HepG2 (cell line): ENCODE results near the gene TMEM120A. TPM values are rescaled to one million over a fixed set of nuclear protein-coding genes. Genes with fewer than 3 reads are reported as not detected.

ENCODE experiments used
- CBX1 ChIP-seq: IDR thresholded peaks from one replicate; pipeline ENCODE4 v1.6.1; 2016; ENCODE audit warnings: antibody characterized with exemption, low read depth
- CENPX ChIP-seq: sonication (generic); formaldehyde crosslinking; IDR thresholded peaks from 2 replicates; pipeline ENCODE4 v1.9.0; 2021; ENCODE audit warnings: mild to moderate bottlenecking, missing genetic modification reagents, moderate library complexity
- EEA1 ChIP-seq: sonication (generic); formaldehyde crosslinking; IDR thresholded peaks from 2 replicates; pipeline ENCODE4 v1.5.1; 2020; ENCODE audit warnings: mild to moderate bottlenecking, missing genetic modification reagents, borderline replicate concordance
- FOXM1 ChIP-seq: sonication (generic); formaldehyde crosslinking; IDR thresholded peaks from 2 replicates; pipeline ENCODE4 v1.5.0; 2020; ENCODE audit warnings: missing genetic modification reagents
- HCFC1 ChIP-seq: fragments of 150-350 bp; IDR thresholded peaks from 2 replicates; pipeline ENCODE4 v1.6.1; 2014; ENCODE audit warnings: low read depth, low read length
- HMGXB4 ChIP-seq, 2 experiments: sonication (generic) in 1 of 2; formaldehyde crosslinking in 1 of 2; IDR thresholded peaks; 2 replicates each; pipeline versions ENCODE4 v1.4.0 to v1.6.1; 2018 to 2020; ENCODE audit warnings: missing genetic modification reagents in 2 of 2, borderline replicate concordance in 1 of 2, low read depth in 1 of 2, mild to moderate bottlenecking in 1 of 2, missing biosample characterization in 1 of 2
- HNF4G ChIP-seq, 2 experiments: sonication (generic) in 1 of 2; formaldehyde crosslinking in 1 of 2; IDR thresholded peaks; 2 replicates each; pipeline versions ENCODE4 v1.4.0 to v1.6.1; 2011 to 2020; ENCODE audit warnings: borderline replicate concordance in 2 of 2, low read depth in 2 of 2, mild to moderate bottlenecking in 2 of 2, low read length in 1 of 2, missing genetic modification reagents in 1 of 2, moderate library complexity in 1 of 2
- HNRNPH1 ChIP-seq: fragments of 200-400 bp; formaldehyde crosslinking; optimal IDR thresholded peaks from 2 replicates; pipeline ENCODE3; 2017; ENCODE audit warnings: mild to moderate bottlenecking, low read depth, low read length
- HOMEZ ChIP-seq: IDR thresholded peaks from 2 replicates; pipeline ENCODE4 v1.6.1; 2016; ENCODE audit warnings: low read depth
- IRX3 ChIP-seq: sonication (generic); formaldehyde crosslinking; IDR thresholded peaks from 2 replicates; pipeline ENCODE4 v1.8.1; 2023; ENCODE audit warnings: mild to moderate bottlenecking, low read depth, missing genetic modification reagents, borderline replicate concordance
- KAT8 ChIP-seq: IDR thresholded peaks from 2 replicates; pipeline ENCODE4 v1.6.1; 2016; ENCODE audit warnings: missing genetic modification reagents, missing compliant biosample characterization
- KMT2B ChIP-seq: IDR thresholded peaks from 2 replicates; pipeline ENCODE4 v1.6.1; 2016; ENCODE audit warnings: missing genetic modification reagents, missing compliant biosample characterization
- MAF1 ChIP-seq: sonication (generic); formaldehyde crosslinking; IDR thresholded peaks from 2 replicates; pipeline ENCODE4 v1.5.0; 2020; ENCODE audit warnings: missing genetic modification reagents, borderline replicate concordance
- MYNN ChIP-seq: sonication (generic); formaldehyde crosslinking; IDR thresholded peaks from 2 replicates; pipeline ENCODE4 v1.4.0; 2020; ENCODE audit warnings: mild to moderate bottlenecking, low read depth, missing genetic modification reagents
- NPAS2 ChIP-seq: sonication (generic); formaldehyde crosslinking; IDR thresholded peaks from 2 replicates; pipeline ENCODE4 v1.8.0; 2022; ENCODE audit warnings: mild to moderate bottlenecking, missing genetic modification reagents, borderline replicate concordance
- POLR2AphosphoS2 ChIP-seq: IDR thresholded peaks from 2 replicates; pipeline ENCODE4 v1.6.1; 2011; ENCODE audit warnings: low read depth, low read length, improper control_type of control experiment
- POLR2G ChIP-seq: fragments of 200-400 bp; formaldehyde crosslinking; IDR thresholded peaks from 2 replicates; pipeline ENCODE4 v1.6.1; 2018; ENCODE audit warnings: mild to moderate bottlenecking, low read depth, low read length, moderate library complexity
- RORA ChIP-seq: sonication (generic); formaldehyde crosslinking; IDR thresholded peaks from 2 replicates; pipeline ENCODE4 v1.5.0; 2020; ENCODE audit warnings: mild to moderate bottlenecking, missing genetic modification reagents, moderate library complexity
- SNAPC2 ChIP-seq: sonication (generic); formaldehyde crosslinking; IDR thresholded peaks from 2 replicates; pipeline ENCODE4 v1.8.1; 2022; ENCODE audit warnings: mild to moderate bottlenecking, missing genetic modification reagents
- SRSF9 ChIP-seq: fragments of 200-400 bp; formaldehyde crosslinking; IDR thresholded peaks from 2 replicates; pipeline ENCODE4 v1.6.1; 2018; ENCODE audit warnings: borderline replicate concordance, mild to moderate bottlenecking, low read depth, low read length; ENCODE audit not compliant: insufficient read depth, poor library complexity, severe bottlenecking
- TAF1 ChIP-seq: sonication (generic); formaldehyde crosslinking; IDR thresholded peaks from 2 replicates; pipeline ENCODE4 v1.4.0; 2020; ENCODE audit warnings: missing genetic modification reagents
- ZBTB38 ChIP-seq: sonication (generic); formaldehyde crosslinking; IDR thresholded peaks from 2 replicates; pipeline ENCODE4 v1.5.1; 2020; ENCODE audit warnings: mild to moderate bottlenecking, missing genetic modification reagents
- ZNF232 ChIP-seq: sonication (generic); formaldehyde crosslinking; IDR thresholded peaks from 2 replicates; pipeline ENCODE4 v1.4.0; 2020; ENCODE audit warnings: missing genetic modification reagents, borderline replicate concordance
- ZNF296 ChIP-seq: sonication (generic); formaldehyde crosslinking; conservative IDR thresholded peaks from 2 replicates; pipeline ENCODE4 v1.5.0; 2020; ENCODE audit warnings: mild to moderate bottlenecking, missing genetic modification reagents
- ZNF333 ChIP-seq: sonication (generic); formaldehyde crosslinking; IDR thresholded peaks from 2 replicates; pipeline ENCODE4 v1.4.0; 2020; ENCODE audit warnings: mild to moderate bottlenecking, missing genetic modification reagents, borderline replicate concordance
- ZNF674 ChIP-seq: sonication (generic); formaldehyde crosslinking; IDR thresholded peaks from 2 replicates; pipeline ENCODE4 v1.5.0; 2020; ENCODE audit warnings: low read depth, mild to moderate bottlenecking, missing genetic modification reagents
- ZNF766 ChIP-seq: sonication (generic); formaldehyde crosslinking; IDR thresholded peaks from 2 replicates; pipeline ENCODE4 v1.5.0; 2020; ENCODE audit warnings: missing genetic modification reagents, borderline replicate concordance
- ZNF879 ChIP-seq: sonication (generic); formaldehyde crosslinking; IDR thresholded peaks from 2 replicates; pipeline ENCODE4 v1.8.1; 2023; ENCODE audit warnings: missing genetic modification reagents
- polyA plus RNA-seq, 8 experiments: library from polyadenylated mRNA; depleted of rRNA in 3 of 8; stranded (reverse) in 7 of 8; unstranded in 1 of 8; fragments of >200 nt; fragmentation: Illumina TruSeq in 4 of 8; extraction: Trizol in 4 of 8; gene quantifications; 2 replicates each; pipeline versions ENCODE4 v1.2.1 to v1.2.3, GENCODE V29; 2011 to 2016; ENCODE audit warnings: low read depth in 4 of 8, missing spikeins in 1 of 8, mixed read lengths in 1 of 8; ENCODE audit not compliant: insufficient read depth in 1 of 8
- total RNA-seq, 5 experiments: library from RNA; depleted of rRNA; stranded (reverse); fragments of >200 nt; fragmentation: Illumina TruSeq; extraction: Trizol; gene quantifications; 2 replicates each; pipeline ENCODE4 v1.2.3, GENCODE V29; 2016; ENCODE audit warnings: low read depth in 1 of 5

Gene TMEM120A
- total and polyA plus RNA-seq, 2 of the 13 experiments (the other 11 are each of a cell fraction or from before 2014, with no cell fraction given): 40.3 to 102 TPM

- no peak for TF ChIP-seq SNAPC2 (CRISPR knock-in tag)
- TF ChIP-seq ZNF766 (CRISPR knock-in tag): 0 out of 2 replicates have a peak, but pooled peaks have one; percentile 24
- TF ChIP-seq NPAS2 (CRISPR knock-in tag): no peak
- no peak for TF ChIP-seq HOMEZ (CRISPR knock-in tag)
- TF ChIP-seq KAT8 (CRISPR knock-in tag): peak; percentile 71
- no peak for TF ChIP-seq EEA1 (CRISPR knock-in tag)
- peak; percentile 88 for TF ChIP-seq TAF1 (CRISPR knock-in tag)
- TF ChIP-seq SRSF9: no peak
- no peak for TF ChIP-seq CENPX (CRISPR knock-in tag)
- peak in 1 of 2 experiments; percentile 37; a peak in 1 of 4 replicates for TF ChIP-seq HMGXB4 (CRISPR knock-in tag; IDR thresholded peaks at IDR 0.05; ENCODE audit: borderline replicate concordance in 1 of 2, low read depth in 1 of 2)
- TF ChIP-seq POLR2AphosphoS2: no peak
- TF ChIP-seq MYNN: no peak
- peak; percentile 79 for TF ChIP-seq ZNF333 (CRISPR knock-in tag)
- TF ChIP-seq RORA (CRISPR knock-in tag): no peak
- TF ChIP-seq HNRNPH1: no peak
- TF ChIP-seq ZNF232 (CRISPR knock-in tag): peak; percentile 14; the same call in 1 of the 2 replicates
- TF ChIP-seq FOXM1 (CRISPR knock-in tag): no peak
- 0 out of 2 replicates have a peak, but pooled peaks have one; percentile 6 for TF ChIP-seq HCFC1
- no peak; the same call in 1 of the 2 replicates for TF ChIP-seq ZNF296 (CRISPR knock-in tag)
- no peak for TF ChIP-seq ZNF674 (CRISPR knock-in tag)
- no peak for TF ChIP-seq ZNF879
- TF ChIP-seq HNF4G (IDR thresholded peaks at IDR 0.05; ENCODE audit: borderline replicate concordance, low read depth, low read length): peak; percentile 18; the same call in 1 of the 2 replicates
- TF ChIP-seq HNF4G (CRISPR knock-in tag; IDR thresholded peaks at IDR 0.05; ENCODE audit: borderline replicate concordance, low read depth): no peak
- peak; percentile 77; the same call in 1 of the 2 replicates for TF ChIP-seq KMT2B (CRISPR knock-in tag)
- TF ChIP-seq IRX3: no peak; the same call in 1 of the 2 replicates
- TF ChIP-seq ZBTB38: no peak
- peak; percentile 82 for TF ChIP-seq CBX1
- TF ChIP-seq MAF1 (CRISPR knock-in tag): no peak; the same call in 1 of the 2 replicates
- TF ChIP-seq POLR2G: peak; percentile 88
Measured at GRCh38 chr7:75994388-75995051, at the start of gene TMEM120A (continued).
